Globus pallidus (tissue), 1 donor: ENCODE data around the gene CORO6.

Experiments used
- DNase-seq: peaks from one replicate; pipeline ENCODE4 v3.0.0-alpha.2; 2015; ENCODE audit warnings: low spot score

CORO6 gene

GRCh38 chr17:29613352-29613837 lies 9.3 kb downstream of the CORO6 start:
- DNase-seq: peak; percentile 89

- no peak for DNase-seq
These were observed 10.1 kb downstream of the CORO6 start for GRCh38 chr17:29612404-29613280.

- no peak for DNase-seq
These were observed 10.7 kb downstream of the CORO6 start for GRCh38 chr17:29612094-29612403.

- DNase-seq: no peak
These were observed 11.2 kb downstream of the CORO6 start for GRCh38 chr17:29611351-29612093.

- no peak for DNase-seq
These were observed 12.3 kb downstream of the CORO6 start for GRCh38 chr17:29610395-29610794.

GRCh38 chr17:29608986-29609385 lies 13.7 kb downstream of the CORO6 start:
- no peak for DNase-seq

- no peak for DNase-seq
These were observed 15.0 kb downstream of the CORO6 start for GRCh38 chr17:29607557-29608195.

GRCh38 chr17:29603109-29603674 lies 19.5 kb downstream of the CORO6 start:
- DNase-seq: no peak

- DNase-seq: no peak
These were observed 25.1 kb downstream of the CORO6 start for GRCh38 chr17:29597361-29598172.

- DNase-seq: no peak
These were observed 25.9 kb downstream of the CORO6 start for GRCh38 chr17:29596811-29597210.

- no peak for DNase-seq
These were observed 26.6 kb downstream of the CORO6 start for GRCh38 chr17:29595943-29596774.

GRCh38 chr17:29595107-29595942 lies 27.4 kb downstream of the CORO6 start:
- DNase-seq: peak; percentile 2

- no peak for DNase-seq
These were observed 28.1 kb downstream of the CORO6 start for GRCh38 chr17:29594519-29595090.

- peak; percentile 12 for DNase-seq
These were observed 28.9 kb downstream of the CORO6 start for GRCh38 chr17:29593591-29594518.

- DNase-seq: peak; percentile 75
These were observed 29.7 kb downstream of the CORO6 start, which contains the start of gene ANKRD13B for GRCh38 chr17:29592850-29593551. Gene ANKRD13B (plus strand): TSS chr17:29593132. CDS start chr17:29593622, 490 bp downstream.

- DNase-seq: peak; percentile 91
These were observed 30.7 kb downstream of the CORO6 start for GRCh38 chr17:29591737-29592608.
